Measurements from ENCODE around the gene JMJD4.

- TF ChIP-seq CTCF (IDR thresholded peaks at IDR 0.05) (no peak), POLR2A (IDR thresholded peaks at IDR 0.05) (no peak)
These were observed 8.0 kb downstream of the JMJD4 start for GRCh38 chr1:227726924-227727599.

Data from tibial nerve (tissue), 3 donors.